Keratinocyte (primary cell): ENCODE measurements around the gene DVL1. TPM values are rescaled to one million over a fixed set of nuclear protein-coding genes. Genes with fewer than 3 reads are reported as not detected.

Source experiments
- DNase-seq: peaks from one replicate; pipeline ENCODE4 v3.0.0-alpha.2; 2011; ENCODE audit warnings: low read depth, missing footprints, low spot score
- FAIRE-seq: peaks from 2 replicates; lab custom pipeline; 2011; peaks lifted over from hg19 to GRCh38; lab: Jason Lieb, UNC
- H2AFZ ChIP-seq: 2 replicates; pipeline ENCODE4 v1.6.0; 2012; ENCODE audit warnings: low read length, control low read depth, inconsistent platforms; ENCODE audit not compliant: control insufficient read depth
- H3K27ac ChIP-seq: 2 replicates; pipeline ENCODE4 v1.5.1; 2011; ENCODE audit warnings: low read length; ENCODE audit not compliant: control insufficient read depth, insufficient read depth
- H3K27me3 ChIP-seq: 3 replicates; pipeline ENCODE4 v1.6.0; 2011; ENCODE audit warnings: low read length; ENCODE audit not compliant: control insufficient read depth, insufficient read depth; ENCODE audit errors: extremely low read depth
- H3K36me3 ChIP-seq, 2 experiments: 2 replicates in 1 of 2; 3 replicates in 1 of 2; pipeline ENCODE4 v1.5.1; 2011; ENCODE audit warnings: low read length in 2 of 2, mild to moderate bottlenecking in 1 of 2; ENCODE audit not compliant: control insufficient read depth in 2 of 2, insufficient read depth in 2 of 2; ENCODE audit errors: extremely low read depth in 1 of 2
- H3K4me1 ChIP-seq: 3 replicates; pipeline ENCODE4 v1.5.1; 2011; ENCODE audit warnings: low read length; ENCODE audit not compliant: control insufficient read depth, insufficient read depth; ENCODE audit errors: extremely low read depth
- H3K4me2 ChIP-seq: 3 replicates; pipeline ENCODE4 v1.6.0; 2011; ENCODE audit warnings: low read depth, low read length; ENCODE audit not compliant: control insufficient read depth, insufficient read depth; ENCODE audit errors: extremely low read depth
- H3K4me3 ChIP-seq, 3 experiments: fragments of 200-600 bp in 1 of 3; sonication (generic) in 1 of 3; 2 replicates in 2 of 3; 3 replicates in 1 of 3; pipeline ENCODE4 v1.5.1; 2011 to 2016; ENCODE audit warnings: low read length in 3 of 3, mild to moderate bottlenecking in 3 of 3, control low read depth in 2 of 3, inconsistent platforms in 1 of 3, low read depth in 1 of 3, mixed read lengths in 1 of 3, mixed run types in 1 of 3, moderate library complexity in 1 of 3; ENCODE audit not compliant: control insufficient read depth in 2 of 3, insufficient read depth in 2 of 3; ENCODE audit errors: extremely low read depth in 1 of 3
- H3K79me2 ChIP-seq: 2 replicates; pipeline ENCODE4 v1.6.0; 2012; ENCODE audit warnings: low read length; ENCODE audit not compliant: control insufficient read depth, insufficient read depth
- H3K9ac ChIP-seq: 3 replicates; pipeline ENCODE4 v1.6.0; 2011; ENCODE audit warnings: low read length; ENCODE audit not compliant: control insufficient read depth, insufficient read depth; ENCODE audit errors: extremely low read depth
- H3K9me1 ChIP-seq: 3 replicates; pipeline ENCODE4 v1.6.0; 2011; ENCODE audit warnings: low read length; ENCODE audit not compliant: control insufficient read depth, insufficient read depth; ENCODE audit errors: extremely low read depth
- H3K9me3 ChIP-seq: 2 replicates; pipeline ENCODE4 v1.5.1; 2012; ENCODE audit warnings: low read depth, low read length; ENCODE audit not compliant: control insufficient read depth
- H4K20me1 ChIP-seq: 3 replicates; pipeline ENCODE4 v1.6.0; 2011; ENCODE audit warnings: low read length; ENCODE audit not compliant: control insufficient read depth, insufficient read depth; ENCODE audit errors: extremely low read depth
- EZH2 ChIP-seq: IDR thresholded peaks from one replicate; pipeline ENCODE4 v1.6.1; 2012; ENCODE audit warnings: inconsistent platforms, mild to moderate bottlenecking, low read length, moderate library complexity
- dilution Hi-C: fragments of 300-500 bp; cut with MboI; formaldehyde crosslinking; loops from one replicate; pipeline ENCODE4 v1.7.0; 2020; ENCODE audit warnings: low sequenced_read_pairs; ENCODE audit not compliant: extremely low pct_ligation_motif_present
- polyA plus RNA-seq, 5 experiments: library from polyadenylated mRNA; depleted of rRNA in 3 of 5; stranded (reverse) in 3 of 5; stranded (forward) in 1 of 5; unstranded in 1 of 5; fragments of >200 nt; gene quantifications; 1 replicate in 1 of 5; 2 replicates in 3 of 5; 3 replicates in 1 of 5; pipeline versions ENCODE4 v1.2.1 to v1.2.3, GENCODE V29; 2011 to 2012; ENCODE audit warnings: missing spikeins in 2 of 5, low read depth in 1 of 5, low replicate concordance in 1 of 5
- TF ChIP-seq, protein P1 (sequence below), 3 experiments: IDR thresholded peaks in 1 of 3; conservative IDR thresholded peaks in 1 of 3; optimal IDR thresholded peaks in 1 of 3; 2 replicates in 2 of 3; 3 replicates in 1 of 3; pipeline versions ENCODE3 to v1.5.1; 2011; ENCODE audit warnings: low read length in 3 of 3, mild to moderate bottlenecking in 3 of 3, moderate library complexity in 2 of 3, control low read depth in 1 of 3, inconsistent platforms in 1 of 3; ENCODE audit not compliant: insufficient read depth in 2 of 3; ENCODE audit errors: extremely low read depth in 1 of 3

The DVL1 gene
- polyA plus RNA-seq, 1 donor (not counting 4 experiments of a cell fraction or from before 2014, with no cell fraction given): 31.6 TPM

DNA sequence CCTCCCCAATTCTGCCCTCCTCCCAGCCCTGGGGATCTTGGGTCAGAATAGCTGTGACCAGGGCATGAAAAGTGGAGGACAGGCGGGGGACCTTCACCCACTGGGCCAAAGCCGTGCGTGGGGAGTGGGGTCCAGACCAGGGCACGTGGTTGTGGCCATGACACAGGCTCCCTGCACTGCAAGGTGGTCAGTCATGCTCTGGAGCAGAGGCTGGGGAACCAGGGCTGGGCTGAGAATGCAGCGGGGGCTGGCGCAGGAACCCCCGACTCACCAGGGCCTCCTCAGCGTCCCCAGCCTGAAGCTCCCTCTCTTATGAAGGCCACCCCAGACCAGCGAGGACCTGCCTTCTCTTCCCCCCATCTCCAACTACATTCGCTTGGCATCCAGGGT lies 2.7 kb downstream of the DVL1 start:
- DNase-seq (no peak), FAIRE-seq (no peak)
- dilution Hi-C loops: no loop called here
- Histone ChIP-seq H3K9ac (peak overlapping the region; percentile 28), H3K36me3 (peaks cover 2 to 6% of the 10 kb centered on the region in 2 experiments), H3K27ac (peak overlapping the region; percentile 92), H3K4me3 (peak overlapping the region; percentile 24 to 47 (median 44)), H3K27me3 (no peaks in the 10 kb centered on the region), H3K4me2 (peak overlapping the region; percentile 94), H4K20me1 (no peaks in the 10 kb centered on the region), H2AFZ (no peak overlapping the region), H3K79me2 (peaks cover 71% of the 10 kb centered on the region), H3K9me1 (no peaks in the 10 kb centered on the region), H3K9me3 (no peaks in the 10 kb centered on the region), H3K4me1 (peaks cover 40% of the 10 kb centered on the region)
- TF ChIP-seq, protein P1, sequence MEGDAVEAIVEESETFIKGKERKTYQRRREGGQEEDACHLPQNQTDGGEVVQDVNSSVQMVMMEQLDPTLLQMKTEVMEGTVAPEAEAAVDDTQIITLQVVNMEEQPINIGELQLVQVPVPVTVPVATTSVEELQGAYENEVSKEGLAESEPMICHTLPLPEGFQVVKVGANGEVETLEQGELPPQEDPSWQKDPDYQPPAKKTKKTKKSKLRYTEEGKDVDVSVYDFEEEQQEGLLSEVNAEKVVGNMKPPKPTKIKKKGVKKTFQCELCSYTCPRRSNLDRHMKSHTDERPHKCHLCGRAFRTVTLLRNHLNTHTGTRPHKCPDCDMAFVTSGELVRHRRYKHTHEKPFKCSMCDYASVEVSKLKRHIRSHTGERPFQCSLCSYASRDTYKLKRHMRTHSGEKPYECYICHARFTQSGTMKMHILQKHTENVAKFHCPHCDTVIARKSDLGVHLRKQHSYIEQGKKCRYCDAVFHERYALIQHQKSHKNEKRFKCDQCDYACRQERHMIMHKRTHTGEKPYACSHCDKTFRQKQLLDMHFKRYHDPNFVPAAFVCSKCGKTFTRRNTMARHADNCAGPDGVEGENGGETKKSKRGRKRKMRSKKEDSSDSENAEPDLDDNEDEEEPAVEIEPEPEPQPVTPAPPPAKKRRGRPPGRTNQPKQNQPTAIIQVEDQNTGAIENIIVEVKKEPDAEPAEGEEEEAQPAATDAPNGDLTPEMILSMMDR (optimal IDR thresholded peaks at IDR 0.05 in 1 of 3, IDR thresholded peaks at IDR 0.05 in 1 of 3, conservative IDR thresholded peaks at IDR 0.05 in 1 of 3; ENCODE audit: extremely low read depth in 1 of 3, insufficient read depth in 2 of 3, low read length in 3 of 3): no peak
- TF ChIP-seq EZH2: no peak

DNA sequence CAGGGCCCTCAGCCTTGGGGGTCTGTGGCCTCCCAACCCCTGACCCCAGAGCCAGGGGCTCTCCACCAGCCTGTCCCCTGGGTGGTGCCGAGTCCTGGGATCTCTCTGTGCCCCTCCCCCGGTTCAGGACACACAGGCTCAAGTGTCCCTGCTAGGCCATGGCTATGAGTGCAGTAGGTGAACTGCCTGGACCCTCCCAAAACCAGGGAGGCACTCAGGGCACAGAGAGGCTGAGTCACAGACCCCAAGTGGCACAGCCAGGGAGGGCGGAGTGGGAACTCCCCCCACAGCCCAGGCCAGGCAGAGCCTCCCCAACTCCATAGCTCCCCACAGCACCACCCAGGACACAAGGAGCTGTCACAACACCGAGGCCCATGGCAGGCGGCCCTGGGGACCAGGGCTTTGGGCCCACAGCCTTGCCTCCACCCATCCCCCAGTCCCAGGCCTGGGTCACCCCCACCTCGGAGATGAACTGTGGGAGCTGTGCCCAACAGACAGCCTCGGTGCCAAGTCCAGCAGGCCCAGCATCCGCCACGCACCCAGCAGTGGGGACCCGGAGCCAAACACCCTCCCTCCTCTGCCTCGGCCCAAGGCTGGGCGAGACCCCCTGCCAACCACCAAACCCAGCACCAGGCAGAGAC lies 3.2 kb downstream of the DVL1 start:
- no peak overlapping the region for H2AFZ ChIP-seq
- H3K9ac ChIP-seq: peak overlapping the region; percentile 79
- peak overlapping the region; percentile 92 for H3K27ac ChIP-seq
- H3K4me1 ChIP-seq: peaks cover 40% of the 10 kb centered on the region
- H3K27me3 ChIP-seq: no peaks in the 10 kb centered on the region
- FAIRE-seq: peak; percentile 20
- peaks cover 76% of the 10 kb centered on the region for H3K79me2 ChIP-seq
- peak overlapping the region; percentile 24 to 47 (median 44) for H3K4me3 ChIP-seq
- DNase-seq: no peak
- H3K4me2 ChIP-seq: peak overlapping the region; percentile 94
- peaks cover 2% of the 10 kb centered on the region for H4K20me1 ChIP-seq
- H3K36me3 ChIP-seq: peaks cover 6 to 11% of the 10 kb centered on the region in 2 experiments
- no peaks in the 10 kb centered on the region for H3K9me3 ChIP-seq
- TF ChIP-seq, protein P1 (optimal IDR thresholded peaks at IDR 0.05 in 1 of 3, IDR thresholded peaks at IDR 0.05 in 1 of 3, conservative IDR thresholded peaks at IDR 0.05 in 1 of 3; ENCODE audit: extremely low read depth in 1 of 3, insufficient read depth in 2 of 3, low read length in 3 of 3): no peak
- no peak for TF ChIP-seq EZH2
- H3K9me1 ChIP-seq: no peaks in the 10 kb centered on the region
- dilution Hi-C loops: no loop called here
